GM19328 (cell line): ENCODE data around the gene KNSTRN.

Source experiments
- ATAC-seq: cut with Tn5 transposase; IDR thresholded peaks from one replicate; pipeline ENCODE4 v1.9.1; 2021; ENCODE audit warnings: mild to moderate bottlenecking, moderate library complexity; ENCODE audit not compliant: unreplicated experiment

KNSTRN gene, protein sequence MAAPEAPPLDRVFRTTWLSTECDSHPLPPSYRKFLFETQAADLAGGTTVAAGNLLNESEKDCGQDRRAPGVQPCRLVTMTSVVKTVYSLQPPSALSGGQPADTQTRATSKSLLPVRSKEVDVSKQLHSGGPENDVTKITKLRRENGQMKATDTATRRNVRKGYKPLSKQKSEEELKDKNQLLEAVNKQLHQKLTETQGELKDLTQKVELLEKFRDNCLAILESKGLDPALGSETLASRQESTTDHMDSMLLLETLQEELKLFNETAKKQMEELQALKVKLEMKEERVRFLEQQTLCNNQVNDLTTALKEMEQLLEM

DNA sequence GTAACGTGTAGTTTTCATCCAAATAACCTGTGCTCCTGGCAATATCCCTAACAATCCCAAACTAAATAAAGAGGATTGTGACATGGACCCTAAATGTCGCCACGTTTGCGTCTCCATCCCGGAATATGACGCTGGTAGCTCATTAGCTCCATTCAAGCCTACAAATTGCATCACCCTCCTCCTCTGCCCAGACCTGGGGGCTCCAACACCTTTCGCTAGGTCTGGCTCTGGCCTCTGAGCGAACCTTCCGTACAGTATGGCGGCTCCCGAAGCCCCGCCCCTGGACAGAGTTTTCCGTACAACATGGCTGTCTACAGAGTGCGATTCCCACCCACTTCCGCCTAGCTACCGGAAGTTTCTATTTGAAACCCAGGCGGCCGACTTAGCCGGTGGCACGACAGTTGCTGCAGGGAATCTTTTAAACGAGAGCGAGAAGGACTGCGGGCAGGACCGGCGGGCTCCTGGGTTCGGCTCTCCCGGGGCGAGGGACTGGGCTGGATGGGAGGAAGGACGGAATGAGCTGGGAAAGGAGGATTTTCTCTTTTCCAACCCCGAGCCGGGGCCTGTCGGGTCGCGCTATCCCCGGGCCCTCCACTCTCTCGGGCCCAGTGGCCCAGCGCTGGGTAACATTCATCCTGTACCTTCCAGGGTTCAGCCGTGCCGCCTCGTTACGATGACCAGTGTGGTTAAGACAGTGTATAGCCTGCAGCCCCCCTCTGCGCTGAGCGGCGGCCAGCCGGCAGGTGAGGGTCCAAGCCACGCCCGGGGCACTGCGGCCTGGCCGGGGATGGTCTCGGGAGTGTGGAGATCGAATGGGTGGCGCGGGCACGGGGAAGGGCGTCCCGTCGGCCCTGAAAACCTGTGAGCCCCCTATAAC lies at the start of gene KNSTRN:
KNSTRN (plus strand) TSS at position 142 of the 877 bp plus-strand sequence; CDS start at position 257, 115 bp downstream.
- peak; percentile 74 for ATAC-seq

DNA sequence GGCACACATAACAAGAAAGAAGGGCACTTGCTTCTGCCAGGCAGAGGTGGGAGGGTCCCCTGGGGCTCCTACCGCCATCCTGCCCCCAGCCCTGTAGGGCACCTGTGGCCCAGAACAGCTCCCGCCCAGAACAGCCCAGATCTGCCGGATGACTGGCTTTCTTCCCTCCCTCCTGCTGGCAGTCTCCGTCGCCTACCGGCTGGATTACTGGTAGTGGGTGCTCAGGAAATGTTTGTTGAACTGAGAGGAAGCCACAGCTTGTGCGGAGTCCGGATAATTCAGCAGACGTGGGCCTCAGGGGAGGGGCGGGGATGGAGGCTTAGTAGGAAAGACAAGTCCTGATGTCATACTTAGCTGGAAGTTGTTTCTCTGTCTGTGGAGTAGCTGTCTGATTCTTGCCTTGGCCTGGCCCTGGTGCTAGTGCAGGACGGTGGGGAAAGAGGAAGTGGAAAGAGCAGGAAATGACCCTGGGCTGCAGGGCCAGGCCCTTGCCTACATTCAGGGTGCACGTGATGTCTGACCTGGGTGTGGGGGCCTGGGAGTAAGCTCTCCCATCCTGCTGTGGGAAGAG lies 48.5 kb upstream of the KNSTRN start:
- ATAC-seq: no peak

DNA sequence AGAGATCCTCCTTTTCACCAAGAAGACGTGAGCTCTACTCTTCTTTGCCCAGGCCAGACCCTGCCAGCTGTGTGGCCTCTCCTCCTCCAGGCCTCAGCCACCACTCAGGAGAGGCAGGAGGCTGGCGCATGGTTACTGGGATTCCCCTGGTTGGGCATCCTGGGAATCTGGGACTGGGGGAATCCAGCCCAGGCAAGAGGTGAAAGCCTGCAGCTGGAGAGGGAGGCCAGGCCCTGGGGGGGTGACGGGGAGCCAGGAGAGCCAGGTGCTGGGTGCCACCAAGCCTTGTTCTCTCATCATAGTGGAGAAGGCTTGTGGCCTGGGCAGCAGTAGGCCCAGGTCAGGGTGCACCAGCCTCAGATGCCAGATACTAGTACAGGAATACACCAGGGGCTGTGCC lies 48.0 kb upstream of the KNSTRN start:
- ATAC-seq: no peak

DNA sequence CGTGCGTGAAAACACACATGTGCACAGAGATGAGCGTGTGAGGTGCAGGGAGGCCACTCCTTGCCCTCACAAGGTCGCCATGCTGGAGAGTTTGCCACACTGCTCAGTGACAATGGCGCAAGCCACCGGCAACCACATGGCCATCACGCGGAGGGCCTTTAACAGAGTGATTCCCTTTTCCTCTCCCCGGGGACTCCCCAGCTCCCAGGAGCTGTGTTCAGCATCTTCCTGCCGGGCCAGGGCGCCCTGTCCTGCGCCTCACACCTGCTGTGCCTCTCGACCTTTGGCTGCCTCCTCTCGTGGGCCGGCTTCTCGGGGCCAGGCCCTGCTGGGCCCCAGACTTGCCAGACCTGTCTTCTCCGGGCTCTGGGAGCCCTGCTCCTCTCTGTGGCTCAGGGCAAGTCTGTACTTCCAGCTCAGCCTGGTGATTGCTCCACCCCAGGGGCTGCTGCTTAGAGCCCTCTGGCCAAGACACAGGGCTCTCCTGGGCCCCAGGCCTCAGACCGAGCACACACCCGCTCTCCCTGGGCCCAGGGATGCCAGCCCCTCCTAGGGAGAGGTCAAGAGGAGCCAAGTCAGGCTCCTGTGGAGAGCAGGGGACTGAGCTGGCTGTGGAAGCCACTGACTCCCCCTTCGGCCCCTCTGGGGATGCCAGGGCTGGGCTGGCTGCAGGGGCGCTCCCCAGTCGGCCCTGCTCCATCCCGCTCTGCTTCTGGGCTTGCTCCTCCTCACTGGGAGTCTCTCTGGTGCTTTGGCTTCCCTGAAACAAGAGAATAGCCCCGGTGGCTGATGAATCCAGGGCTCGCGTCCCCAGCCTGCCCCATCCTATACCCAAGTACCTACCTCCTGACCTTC lies 47.4 kb upstream of the KNSTRN start:
- ATAC-seq: no peak

DNA sequence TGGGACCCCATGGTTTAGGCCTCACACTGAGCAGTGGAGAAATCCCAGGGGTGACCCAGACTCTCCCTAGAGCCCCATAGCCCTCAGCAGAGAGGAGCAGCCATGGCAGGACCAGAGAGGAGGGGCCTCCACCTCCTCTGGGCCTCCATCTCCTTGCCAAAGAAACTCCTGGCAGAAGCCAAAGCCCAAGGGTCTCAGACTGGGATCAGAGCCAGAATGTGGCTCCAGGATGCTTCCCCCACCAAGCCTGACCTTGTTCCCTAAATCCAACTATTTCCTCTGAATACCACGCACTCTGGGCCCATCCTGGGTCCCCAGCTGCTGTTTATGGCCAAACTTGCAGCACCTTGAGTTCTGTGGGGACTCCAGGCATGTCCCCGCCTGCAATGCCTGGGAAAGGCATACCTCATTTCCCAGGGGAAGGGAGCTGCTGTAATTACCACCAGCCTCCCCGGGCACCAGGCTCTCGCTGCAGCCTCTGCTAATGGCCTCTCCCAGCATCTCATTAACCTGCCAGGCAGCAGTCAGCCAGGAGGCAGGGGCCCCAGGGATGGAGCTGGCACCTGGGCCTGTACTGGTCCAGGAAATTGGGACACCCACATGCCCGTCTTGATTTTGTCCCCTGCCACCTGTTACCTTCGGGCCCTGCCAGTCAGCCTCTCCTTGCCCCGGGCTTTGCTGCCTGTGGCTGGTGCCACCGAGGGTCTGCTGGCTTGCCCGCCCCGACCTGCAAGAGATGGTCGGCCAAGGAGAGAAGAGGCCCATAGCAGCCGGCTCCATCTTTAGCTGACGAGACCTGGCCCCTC lies 46.4 kb upstream of the KNSTRN start:
- no peak for ATAC-seq

DNA sequence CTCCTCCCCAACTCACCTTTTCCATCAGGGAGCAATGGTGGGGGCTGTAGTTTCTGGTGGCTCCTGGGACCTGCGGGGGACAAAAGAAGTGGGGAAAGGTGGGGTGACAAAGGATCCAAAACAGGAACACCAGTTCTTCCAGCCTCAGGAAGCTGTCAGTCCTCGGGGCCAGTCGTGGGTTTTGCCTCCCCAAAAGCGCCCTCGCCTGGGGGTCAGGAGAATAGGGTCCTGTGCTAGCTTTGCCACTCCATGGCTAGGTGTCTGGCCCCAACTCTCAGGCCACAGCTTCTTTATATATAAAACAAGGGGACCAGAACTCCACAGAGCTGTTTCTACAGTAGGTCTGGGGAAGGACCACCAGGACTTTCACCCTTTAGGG lies 45.8 kb upstream of the KNSTRN start:
- no peak for ATAC-seq

DNA sequence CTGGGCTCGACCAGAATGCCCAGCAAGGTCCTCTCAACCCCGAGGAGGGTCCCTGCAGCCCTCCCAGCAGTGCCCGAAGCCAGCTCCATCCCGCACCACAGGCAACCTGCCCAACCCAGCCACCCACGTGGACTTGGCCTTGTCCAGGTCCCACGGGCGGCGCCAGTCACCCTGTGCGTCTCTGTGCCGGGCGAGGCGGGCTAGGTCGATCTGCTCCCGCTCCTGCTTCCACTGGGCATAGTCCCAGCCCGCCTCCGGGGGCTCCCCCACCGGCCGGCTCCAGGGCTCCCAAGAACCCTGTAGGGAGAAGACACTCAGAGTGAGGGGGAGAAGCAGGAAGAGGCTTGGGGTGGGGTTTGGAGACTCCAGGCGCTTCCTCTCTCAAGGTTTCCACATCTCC lies 44.9 kb upstream of the KNSTRN start:
- no peak for ATAC-seq

DNA sequence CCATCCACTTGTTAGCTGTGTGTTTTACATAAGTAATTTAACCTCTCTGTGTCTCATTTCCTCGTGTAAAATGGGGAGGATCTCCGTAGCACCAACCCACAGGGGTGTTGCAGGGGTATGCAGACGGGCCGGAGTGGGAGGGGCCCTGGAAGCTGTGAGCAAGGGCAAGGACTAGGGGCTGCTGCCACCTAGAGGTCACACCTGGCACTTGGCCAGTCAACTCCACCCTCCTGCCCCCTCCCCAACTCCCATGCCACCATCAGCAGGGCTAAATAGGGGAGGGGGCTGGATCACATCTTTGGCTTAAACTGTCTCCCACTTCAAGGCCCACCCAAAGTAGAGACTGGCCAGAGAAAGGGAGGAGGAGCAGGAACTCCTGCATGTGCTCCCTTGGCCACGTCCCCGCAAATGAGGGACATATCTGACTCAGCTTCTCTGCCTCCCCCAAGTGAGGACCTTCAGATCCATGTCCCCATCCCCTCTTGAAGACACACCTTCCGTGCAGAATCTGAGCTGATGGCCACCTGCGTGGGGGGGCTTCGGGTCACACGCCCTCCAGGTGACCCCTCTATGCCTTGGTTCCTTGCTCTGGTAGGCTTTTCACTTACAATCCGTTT lies 44.4 kb upstream of the KNSTRN start:
- ATAC-seq: no peak

DNA sequence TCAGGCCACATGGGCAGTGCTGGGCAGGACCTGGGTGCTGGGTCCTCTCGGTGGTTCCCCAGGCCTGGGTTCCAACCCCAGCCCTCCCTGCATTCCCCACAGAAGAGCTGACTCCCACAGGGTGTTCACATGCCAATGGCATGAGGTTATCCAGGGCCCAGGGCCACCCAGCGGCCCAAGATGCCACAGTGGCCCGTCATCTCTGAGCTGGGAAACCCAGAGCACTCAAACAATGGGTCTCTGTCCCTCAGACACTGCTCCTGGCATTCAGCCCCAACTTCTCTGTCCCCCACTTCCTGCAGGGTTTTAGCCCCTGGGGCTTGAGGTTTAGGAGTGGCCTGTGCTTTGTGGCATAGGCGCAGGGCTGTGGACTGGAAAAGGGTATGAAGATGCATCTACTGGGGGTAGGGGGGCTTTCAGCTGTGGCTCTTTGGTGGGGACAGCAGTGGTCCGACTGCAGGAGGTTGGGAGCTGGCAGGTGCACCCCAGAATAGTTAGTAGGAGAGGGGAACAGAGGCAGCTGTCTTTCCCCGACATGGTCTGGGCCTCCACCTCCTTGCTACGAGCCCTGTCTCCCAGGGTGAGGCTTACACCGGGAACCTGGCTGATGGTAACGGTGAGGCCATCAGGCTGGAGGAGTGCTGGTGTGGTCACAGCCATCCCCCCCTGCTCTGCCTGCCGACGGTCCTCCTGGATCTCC lies 43.5 kb upstream of the KNSTRN start:
- ATAC-seq: no peak

DNA sequence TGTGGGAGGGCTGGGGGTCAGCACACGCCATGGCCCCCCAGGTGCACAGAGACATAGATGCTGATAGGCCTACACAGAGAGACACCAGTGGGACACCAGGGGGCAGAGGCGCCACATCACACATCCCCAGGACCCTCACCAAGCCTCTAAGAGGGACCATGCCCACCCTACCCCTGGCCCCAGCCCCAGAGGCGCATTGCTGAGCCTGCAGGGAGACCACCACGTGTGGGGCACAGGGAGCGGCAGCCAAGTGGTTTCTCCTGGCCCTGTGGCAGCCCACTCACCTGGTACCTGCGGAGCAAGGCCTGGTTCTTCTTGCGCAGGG lies 42.9 kb upstream of the KNSTRN start:
- no peak for ATAC-seq

DNA sequence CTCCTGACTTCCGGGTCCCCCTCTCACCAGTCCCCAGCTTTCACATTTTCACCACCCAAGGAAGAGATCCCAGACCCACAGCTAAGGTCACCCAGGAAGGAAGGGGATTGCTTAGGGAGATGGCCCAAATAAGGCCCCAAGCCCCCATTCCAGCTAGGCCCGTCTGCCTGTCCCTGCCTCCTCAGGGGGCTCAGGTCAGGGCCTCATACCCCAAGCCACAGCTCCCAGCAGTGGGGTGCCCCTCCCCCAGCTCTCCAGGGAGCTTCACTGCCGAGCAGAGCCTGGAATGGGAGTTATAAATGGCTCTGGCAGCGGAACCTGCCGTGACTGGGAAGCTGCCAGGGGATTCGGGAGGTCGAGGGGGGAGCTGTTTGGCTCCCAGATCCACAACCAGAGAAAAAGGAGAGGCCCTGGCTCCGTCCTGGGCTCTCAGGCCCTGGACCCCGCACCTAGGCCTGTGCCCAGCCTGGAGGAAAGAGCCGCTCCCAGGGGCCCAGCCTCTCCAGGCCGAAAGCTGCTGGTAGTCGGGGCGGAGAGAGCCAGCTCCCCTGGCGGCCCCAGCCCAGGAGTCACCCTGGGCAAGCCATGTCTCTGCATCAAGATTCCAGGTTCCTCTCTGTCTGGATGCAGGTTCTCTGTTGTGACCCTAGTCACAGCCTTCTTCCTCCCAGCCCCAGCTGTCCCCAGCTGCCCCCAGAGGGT lies 42.3 kb upstream of the KNSTRN start:
- ATAC-seq: no peak

DNA sequence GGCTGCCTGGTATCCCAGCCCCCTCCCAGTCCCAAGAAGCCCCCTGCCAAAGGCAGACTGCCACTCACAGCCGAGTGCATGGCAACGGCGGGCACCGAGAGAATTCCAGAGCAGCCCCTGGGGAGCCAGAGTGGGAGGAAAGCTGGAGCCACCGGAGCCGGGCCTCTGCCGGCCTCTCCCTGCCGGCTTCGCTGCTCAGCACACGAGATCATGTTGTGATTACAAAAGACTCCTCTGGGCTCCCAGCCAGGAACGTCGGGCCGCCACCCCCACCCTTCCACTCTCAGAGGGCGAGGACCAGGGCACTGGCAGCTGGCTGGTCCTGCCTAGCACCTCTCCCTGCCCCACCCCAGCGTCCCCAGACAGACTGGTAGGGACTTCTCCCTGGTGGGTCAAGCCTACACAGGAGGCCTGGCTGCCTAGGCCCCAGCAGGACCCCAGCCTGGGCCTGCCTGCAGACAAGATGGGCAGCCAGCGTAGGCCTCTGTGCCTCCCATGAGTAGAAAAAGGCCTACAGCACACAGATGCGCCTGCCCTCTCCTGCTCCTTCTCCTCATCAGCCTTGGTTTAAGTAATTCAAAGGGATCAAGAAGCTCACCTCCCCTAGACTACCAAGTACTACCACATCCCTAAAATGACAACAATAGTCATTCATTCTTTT lies 41.7 kb upstream of the KNSTRN start, which contains the start of gene CCDC9B:
CCDC9B (minus strand) TSS at position 200 of the 661 bp plus-strand sequence; CDS start at position 80, 120 bp downstream.
- no peak for ATAC-seq

DNA sequence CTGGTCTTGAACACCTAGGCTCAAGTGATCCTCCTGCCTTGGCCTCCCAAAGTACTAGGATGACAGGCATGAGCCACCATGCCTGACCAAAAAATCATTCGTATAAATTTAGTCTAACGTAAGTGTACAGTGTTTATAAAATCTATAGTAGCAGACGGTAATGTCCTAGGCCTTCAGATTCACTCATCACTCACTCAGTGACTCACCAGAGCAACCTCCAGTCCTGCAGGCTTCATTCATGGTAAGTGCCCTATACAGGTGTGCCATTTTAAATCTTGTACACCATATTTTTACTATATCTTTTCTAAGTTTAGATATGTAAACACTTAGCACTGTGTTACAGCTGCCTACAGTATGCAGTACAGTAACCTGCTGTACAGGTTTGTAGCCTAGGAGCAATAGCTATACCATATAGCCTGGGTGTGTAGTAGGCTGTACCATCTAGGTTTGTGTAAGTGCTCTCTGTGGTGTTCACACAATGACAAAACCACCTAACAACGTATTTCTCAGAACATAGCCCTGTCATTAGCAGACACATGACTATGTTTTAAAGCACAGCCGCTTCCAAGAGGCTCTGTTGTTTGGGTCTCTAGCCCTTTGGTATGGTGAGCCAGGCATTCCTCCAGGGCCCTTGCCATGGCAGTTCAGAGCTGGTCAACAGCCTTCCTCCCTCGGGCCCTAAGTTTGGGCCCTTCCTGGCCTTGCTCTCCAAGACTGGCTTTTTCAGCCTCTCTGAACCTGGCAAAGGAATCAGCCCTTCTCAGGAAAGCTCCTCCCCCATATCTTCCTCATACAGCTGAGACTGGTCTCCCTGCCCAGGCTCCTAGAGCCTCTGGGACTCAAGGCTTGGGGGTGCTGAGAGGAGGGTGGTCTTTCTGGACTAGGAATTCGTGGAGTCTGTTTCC lies 39.9 kb upstream of the KNSTRN start:
- ATAC-seq: no peak

DNA sequence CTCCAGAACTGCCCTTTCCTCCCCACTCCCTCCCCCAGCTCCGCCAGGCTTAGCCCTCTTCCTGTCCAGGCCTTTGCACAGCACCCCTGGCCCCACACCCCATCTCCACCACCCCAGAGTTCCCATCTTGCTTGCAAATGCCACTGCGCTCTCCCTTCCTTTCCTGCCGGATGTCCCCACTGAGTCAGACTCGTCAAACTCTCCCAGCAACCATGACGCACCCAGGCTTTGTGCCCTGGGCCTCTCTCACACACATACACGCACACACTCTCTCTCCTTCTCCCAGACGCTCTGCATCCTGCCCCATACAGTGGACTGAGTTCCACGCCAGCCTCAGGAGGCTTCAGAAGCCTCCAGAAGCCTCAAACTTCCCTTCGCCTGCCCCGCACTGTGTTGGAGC lies 39.0 kb upstream of the KNSTRN start:
- no peak for ATAC-seq

DNA sequence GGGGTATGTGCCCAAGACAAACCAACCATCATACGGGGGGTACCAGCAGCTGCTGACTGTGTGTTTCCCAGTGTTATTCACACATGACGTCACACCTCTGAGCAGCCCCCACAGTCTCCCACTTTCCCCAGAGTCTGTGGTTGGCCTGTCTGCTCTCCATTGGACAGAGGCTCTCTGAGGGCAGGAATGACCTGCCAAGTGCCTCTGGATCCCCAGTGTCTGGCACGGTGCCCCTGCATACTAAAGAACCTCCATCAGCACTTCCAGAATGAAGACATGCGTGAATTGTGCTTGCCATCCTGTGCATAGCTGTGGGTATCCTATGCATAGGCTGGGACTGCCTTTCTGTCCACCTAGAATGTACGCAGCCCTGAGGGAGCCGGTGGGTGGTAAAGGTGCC lies 38.3 kb upstream of the KNSTRN start:
- no peak for ATAC-seq

DNA sequence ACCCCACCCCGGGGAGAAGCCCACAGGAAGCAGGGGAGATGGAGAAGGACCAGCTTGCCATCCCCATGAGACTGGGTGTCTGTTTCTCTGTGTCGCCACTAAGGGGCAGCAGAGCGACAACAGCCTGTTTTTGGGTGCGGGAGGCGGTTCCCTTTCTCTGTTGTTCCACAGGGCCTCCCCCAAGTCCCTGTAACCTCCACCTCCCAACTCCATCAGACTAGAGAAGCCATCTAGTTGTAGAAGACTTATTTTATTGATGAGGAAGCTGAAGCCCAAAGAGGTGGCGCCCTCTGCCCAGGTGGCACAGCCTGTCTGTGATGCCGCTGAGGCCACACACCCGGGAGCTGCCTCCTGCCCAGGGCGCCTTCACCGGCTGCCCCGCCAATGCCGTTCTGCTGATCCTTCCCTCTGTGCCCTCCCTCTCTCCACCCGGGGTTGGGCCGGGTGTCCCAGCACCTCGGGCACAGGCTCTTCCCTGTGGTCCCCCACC lies 37.8 kb upstream of the KNSTRN start:
- no peak for ATAC-seq
